Activated T-cell treated with anti-CD3 and anti-CD28 coated beads for 48 hours (primary cell): ENCODE data around the gene STK24.
"Not testable (repeated sequence)": the region's sequence is repeated elsewhere in the genome, so short reads cannot be mapped to it uniquely, and the experiment has no call there.

Experiments
- DNase-seq: peaks from one replicate; pipeline ENCODE4 v3.0.0-alpha.2; 2020; ENCODE audit warnings: low read depth

Gene STK24

DNA sequence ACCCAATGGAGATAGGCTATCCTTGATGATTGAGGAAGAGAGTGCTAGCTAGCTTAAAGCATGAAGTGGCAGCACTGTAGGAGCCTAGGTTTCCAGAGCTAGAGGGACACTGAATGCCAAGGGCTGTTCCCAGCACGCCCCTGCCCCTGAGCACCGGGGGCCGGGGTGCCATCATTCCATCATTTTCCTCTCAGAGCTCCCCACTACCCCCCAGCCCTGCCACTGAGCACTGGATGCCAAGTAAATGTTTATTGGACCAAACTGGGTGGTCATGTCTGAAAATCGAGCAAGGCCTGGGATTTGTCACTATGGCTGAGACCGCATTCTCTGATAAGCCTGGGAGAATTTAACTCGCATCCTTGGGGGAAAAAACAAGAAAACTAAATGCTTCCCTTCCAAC lies 142.8 kb downstream of the STK24 start:
- DNase-seq: no peak

DNA sequence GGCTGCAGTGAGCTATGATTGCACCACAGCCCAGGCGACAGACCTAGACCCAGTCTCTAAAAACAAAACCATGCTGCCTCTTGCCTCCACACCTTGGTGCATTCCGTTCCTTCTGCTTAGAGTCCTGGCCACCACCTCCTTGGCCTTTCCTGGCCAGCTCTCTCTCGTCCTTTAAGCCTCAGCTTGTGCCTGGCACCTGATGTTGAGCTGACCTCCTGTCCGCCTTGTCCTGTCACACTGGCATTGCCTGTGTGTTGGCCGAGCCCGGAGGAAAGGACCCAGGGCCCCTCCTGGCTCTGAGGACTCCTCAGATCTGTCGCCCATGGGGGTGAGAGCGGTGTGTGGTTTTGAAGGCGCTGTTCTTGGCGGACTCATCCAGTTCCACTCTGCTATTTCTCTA lies 143.3 kb downstream of the STK24 start:
- no peak for DNase-seq

- DNase-seq: no peak
Observed at GRCh38 chr13:98432638-98433037, 144.3 kb downstream of the STK24 start.

DNA sequence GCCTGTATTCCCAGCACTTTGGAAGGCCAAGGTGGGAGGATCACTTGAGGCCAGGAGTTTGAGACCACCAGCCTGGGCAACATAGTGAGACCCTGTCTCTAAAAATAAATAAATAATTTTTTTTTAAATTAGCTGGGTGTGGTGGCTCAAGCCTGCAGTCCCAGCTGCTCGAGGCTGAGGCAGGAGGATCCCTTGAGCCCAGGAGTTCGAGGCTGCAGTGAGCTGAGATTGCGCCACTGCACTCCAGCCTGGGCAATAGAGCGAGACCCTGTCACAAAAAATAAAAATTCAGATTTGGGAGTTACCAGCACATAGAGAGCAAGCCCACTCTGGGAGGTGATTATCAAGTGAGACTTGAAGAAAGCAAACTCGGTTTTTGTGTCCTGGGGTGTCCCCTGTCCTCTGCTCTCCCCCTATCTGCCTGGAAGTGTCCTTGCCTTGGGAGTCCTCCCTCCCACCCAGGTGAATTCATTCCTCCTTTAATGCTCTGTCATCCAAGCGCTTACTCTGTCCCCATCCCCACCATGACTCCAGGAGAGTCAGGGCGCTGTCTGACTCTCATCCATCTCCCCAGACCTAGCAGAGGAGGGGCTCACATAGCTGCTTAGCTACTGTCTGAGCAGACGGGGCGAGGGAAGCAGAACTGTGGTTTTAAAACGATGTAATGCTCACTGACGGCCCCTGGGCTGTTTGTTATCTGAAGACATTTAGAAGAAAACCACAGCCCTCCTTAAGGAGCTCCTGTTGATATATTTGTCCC lies 146.8 kb downstream of the STK24 start:
- DNase-seq: no peak

DNA sequence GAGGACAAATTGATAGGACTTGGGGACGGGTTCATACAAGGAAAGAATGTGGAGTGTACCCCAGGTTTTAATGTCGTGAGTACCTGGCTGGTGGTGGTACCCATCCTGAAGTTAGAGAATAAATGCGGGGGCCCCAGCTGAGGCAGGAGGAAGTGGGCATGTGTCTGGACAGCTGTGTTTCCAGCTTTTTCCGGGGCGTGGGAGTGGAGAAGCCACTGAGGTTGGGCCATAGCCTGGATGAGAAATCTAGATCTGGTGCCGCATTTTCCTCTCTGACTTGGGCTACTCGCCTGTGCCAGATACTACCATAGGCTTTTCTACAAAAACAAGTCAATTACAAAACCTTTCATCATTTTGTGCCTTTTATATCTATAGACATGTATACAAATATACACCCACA lies 147.4 kb downstream of the STK24 start:
- DNase-seq: no peak

- DNase-seq: no peak
Observed at GRCh38 chr13:98429081-98429480, 147.8 kb downstream of the STK24 start.

DNA sequence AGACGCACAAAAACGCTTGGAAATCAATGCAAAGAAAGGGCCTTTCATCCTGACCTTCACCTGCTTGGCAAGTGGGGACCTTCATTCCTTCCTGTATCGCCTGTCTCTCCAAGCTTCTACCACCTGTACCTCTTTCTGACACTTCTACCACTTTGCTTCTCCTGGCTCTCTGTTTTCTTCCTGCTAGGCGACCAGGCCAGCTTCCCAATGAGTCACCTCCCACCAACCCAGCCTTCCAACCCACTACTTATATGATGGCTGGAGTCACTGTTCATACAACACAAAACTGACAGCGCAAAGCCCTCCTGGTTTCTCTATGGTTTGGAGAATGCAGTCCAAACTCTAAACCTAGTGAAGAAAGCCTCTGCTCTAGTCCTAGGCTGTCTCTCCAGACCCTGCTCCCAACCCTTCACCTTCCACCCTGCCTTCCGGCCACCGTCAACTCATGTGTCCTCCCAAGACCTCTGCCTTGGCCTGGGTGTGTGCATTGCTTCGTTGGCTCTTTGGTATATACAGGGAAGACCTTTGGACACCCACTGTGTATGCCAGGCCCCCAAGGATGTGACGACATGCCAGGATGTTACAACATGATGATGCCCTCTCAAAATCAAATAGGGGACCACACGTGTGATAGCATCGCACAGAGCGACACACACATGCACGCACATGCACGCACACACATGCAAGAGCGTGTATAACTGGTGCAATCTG lies 148.5 kb downstream of the STK24 start:
- DNase-seq: no peak

- no peak for DNase-seq
Observed at GRCh38 chr13:98427331-98427995, 149.4 kb downstream of the STK24 start.

DNA sequence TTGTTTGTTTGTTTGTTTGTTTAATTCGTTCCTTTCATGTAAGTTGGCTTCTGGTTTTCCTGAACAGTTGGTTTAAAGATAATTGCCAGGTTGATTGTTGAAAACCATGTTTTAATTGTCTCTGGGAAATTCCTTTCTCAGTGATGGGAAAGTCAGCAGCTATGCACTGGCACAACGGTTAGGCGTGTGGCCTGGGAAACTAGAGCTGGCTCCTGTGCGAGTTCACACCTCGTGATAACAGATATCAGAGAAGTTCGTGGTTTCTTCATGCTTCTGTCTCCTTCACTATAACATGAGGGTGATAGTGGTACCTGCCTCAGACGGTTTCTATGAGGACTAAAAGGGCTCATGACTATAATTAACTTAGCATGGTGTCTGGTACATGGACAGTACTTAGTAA lies 153.5 kb downstream of the STK24 start:
- DNase-seq: no peak

GRCh38 chr13:98422046-98422445 lies 154.9 kb downstream of the STK24 start:
- no peak for DNase-seq

- no peak for DNase-seq
Observed at GRCh38 chr13:98420554-98421175, 156.2 kb downstream of the STK24 start.

DNA sequence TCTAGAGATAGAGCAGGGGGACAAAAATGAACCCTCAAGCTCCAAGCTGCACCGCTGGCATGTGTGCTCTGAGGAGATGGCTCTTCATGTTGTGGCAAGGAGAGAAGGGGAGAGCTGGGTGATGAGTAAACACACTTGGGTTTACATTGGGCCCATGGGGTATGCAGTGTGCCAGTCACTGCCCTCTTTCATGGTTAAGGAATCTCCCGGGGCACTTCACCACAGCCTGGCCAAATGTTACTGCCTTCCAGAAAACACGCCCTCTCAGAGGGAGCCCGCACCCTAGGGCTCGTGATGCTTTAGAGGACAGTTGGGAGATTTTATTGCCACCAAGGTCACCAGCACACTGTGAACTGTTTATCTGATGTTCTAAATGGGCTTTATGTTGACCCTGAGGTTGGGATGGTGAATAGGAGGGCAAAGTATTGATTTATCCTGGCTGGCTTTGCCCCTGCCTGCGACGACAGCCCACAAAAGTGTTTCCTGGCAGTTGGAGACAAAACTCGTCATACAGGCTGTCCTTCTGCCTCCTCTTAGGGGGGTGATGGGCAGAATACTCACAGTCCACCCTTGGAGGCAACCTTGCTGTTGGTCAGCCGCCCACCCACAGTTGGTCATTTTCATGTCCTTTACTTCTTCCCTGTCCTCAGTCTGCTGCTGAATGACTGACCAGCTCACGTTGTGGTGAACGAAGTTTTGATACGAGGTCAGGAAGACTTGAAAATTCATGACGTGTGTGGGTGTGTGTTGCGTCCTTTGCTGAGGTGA lies 156.9 kb downstream of the STK24 start:
- no peak for DNase-seq

DNA sequence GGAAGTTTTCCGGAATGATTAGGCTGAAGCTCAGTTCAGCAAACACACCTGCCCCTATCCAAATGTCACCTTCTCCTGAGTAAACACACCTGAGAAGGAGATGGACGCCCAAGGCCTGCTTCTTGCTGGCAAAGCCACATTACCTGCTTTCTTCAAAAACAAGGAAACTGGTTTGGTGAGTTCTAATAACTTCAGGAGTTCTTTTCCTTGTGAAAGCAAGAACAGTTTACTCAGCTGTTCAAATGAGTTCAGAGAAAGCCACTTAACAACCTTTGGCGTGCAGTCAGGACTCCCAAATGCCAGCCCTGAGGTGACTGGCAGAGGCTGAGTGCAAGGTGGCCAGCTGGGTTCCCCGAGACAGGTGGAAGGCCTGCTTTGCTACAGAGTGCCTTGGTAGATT lies 160.5 kb downstream of the STK24 start:
- no peak for DNase-seq

- DNase-seq: no peak
Observed at GRCh38 chr13:98415326-98416070, 161.4 kb downstream of the STK24 start.

DNA sequence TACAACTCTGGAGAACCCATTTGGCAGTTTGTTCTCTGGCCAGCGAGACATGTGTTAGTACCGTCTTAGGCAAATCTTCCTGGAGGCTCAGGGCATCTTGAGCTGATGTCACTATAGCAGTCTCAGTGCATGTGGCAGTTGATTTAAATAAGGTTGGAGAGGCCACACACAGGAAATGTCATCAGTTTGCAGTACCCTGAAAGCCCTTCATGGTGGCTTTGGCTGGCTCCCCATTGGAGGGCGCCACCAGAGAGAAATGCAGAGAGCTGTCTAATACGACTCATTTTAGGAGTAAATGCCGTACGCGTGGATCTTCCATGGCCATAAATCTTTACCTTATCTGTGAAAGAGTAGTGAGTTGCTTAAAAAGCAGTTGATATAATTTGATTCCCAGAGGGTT lies 163.1 kb downstream of the STK24 start:
- no peak for DNase-seq

DNA sequence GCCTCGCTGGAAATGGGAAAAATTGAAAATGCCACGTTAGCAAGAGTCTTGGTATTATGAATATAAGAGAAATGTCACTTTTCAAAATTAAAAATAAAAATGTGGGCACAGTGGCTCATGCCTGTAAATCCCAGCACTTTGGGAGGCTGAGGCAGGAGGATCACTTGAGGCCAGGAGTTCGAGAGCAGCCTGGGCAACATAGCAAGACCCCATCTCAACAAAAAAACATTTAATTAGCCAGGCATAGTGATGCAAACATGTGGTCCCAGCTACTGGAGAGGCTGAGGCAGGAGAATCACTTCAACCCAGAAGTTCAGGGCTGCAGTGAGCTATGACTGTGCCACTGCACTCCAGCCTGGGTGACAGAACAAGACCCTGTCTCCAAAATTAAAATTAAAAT lies 163.6 kb downstream of the STK24 start:
- DNase-seq: not testable (repeated sequence)

GRCh38 chr13:98411617-98412265 lies 165.2 kb downstream of the STK24 start:
- DNase-seq: no peak

GRCh38 chr13:98411013-98411412 lies 165.9 kb downstream of the STK24 start:
- no peak for DNase-seq

DNA sequence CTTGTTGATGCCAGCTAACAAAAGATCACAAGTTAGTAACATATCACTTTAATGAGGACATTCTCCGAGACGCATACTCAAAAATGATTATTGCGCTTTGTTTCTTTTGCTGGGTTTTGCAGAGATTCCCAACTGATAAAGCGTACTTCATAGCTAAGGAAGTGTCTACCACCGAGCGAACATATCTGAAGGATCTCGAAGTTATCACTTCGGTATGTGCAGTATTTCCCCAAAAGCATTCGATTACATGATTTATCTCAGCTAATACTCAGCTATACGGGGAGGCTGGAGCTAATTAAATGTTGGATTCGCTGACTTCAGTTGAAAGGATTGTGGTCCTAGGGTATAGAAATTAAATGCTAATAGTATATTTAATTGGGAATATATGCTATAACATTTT lies 166.3 kb downstream of the STK24 start:
- no peak for DNase-seq

GRCh38 chr13:98409281-98409680 lies 167.6 kb downstream of the STK24 start:
- DNase-seq: no peak

DNA sequence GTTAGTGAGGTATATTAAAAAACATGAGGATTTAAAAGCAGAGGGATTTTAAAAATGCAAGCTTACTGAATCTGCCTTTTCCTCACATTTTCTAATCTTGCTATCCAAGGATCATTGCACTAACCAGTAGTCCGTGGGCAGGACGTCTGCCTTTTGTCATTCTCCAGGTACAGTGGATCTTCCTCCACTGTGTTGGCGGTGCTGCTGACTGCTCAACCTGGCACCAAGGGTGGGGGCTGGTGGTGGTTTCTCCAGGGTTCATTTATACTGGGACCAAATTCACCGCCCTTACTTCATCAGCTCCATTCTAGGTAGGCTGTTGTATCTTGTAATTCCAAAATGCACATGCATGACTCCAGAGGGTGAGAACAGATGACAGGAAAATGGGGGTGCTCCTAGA lies 169.3 kb downstream of the STK24 start:
- DNase-seq: no peak
